ENCODE measurements around the gene METTL27.
A peak's percentile ranks its signal among the peaks of the same experiment; 100 is the strongest.

The METTL27 gene

DNA sequence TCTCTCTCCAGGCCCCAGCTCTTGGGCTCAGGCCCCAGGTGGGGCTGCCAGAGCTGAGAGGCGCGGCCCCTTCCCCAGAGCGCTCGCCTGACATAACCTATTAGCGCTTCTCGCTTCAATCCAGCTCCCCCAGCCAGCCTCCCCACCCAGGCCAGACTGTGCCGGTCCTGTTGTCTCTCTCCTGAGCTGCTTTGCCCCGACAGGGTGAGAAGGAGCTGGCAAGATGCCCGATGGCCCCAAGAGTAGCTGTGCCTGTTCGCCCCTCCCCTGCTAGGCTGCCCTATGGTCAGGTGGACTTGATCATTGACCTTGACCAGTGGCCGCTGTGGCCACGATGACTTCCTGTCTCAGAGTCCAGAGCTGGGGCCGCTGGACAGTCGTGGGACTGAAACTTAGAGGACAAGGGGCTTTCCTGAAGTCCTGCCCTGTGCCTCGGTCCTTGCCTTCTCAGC lies 27.8 kb upstream of the METTL27 start:
- Histone ChIP-seq H4K91ac (ENCODE audit: low read depth, low read length) (no peak overlapping the region), H2AFZ (ENCODE audit: insufficient read depth, low read length, poor library complexity) (peak overlapping the region; percentile 23), H4K12ac (ENCODE audit: low read depth, low read length) (no peak overlapping the region), H3K27me3 (ENCODE audit: insufficient read depth, low read length) (no peaks in the 10 kb centered on the region), H3K27ac (ENCODE audit: low read depth, low read length) (no peak overlapping the region), H3K4me1 (ENCODE audit: control insufficient read depth in 1 of 2, insufficient read depth in 2 of 2, low read length in 2 of 2) (no peaks in the 10 kb centered on the region), H3K9ac (ENCODE audit: low read length) (no peak overlapping the region), H2AK5ac (ENCODE audit: low read length) (no peak overlapping the region), H3K79me1 (ENCODE audit: low read length) (no peaks in the 10 kb centered on the region), H2BK12ac (ENCODE audit: low read length) (no peak overlapping the region), H3K36me3 (ENCODE audit: control insufficient read depth in 1 of 2, insufficient read depth in 2 of 2, low read length in 2 of 2) (no peaks in the 10 kb centered on the region), H2BK120ac (ENCODE audit: insufficient read depth, low read length, poor library complexity) (no peak overlapping the region), H3K14ac (ENCODE audit: low read length) (no peak overlapping the region), H4K8ac (ENCODE audit: low read depth, low read length) (no peak overlapping the region), H2BK5ac (ENCODE audit: low read depth, low read length, poor library complexity) (no peak overlapping the region), H3K4me2 (ENCODE audit: low read length) (no peak overlapping the region), H3K23ac (ENCODE audit: low read length) (no peak overlapping the region), H3K9me3 (ENCODE audit: insufficient read depth, low read depth, low read length) (peaks cover 6% of the 10 kb centered on the region), H3K18ac (ENCODE audit: low read length) (no peak overlapping the region), H3K4ac (ENCODE audit: low read depth, low read length) (no peak overlapping the region), H3K4me3 (ENCODE audit: low read depth, low read length) (no peak overlapping the region), H3K79me2 (ENCODE audit: control insufficient read depth, insufficient read depth, low read length, poor library complexity) (no peaks in the 10 kb centered on the region)
- WGBS (ENCODE audit: extremely low coverage, insufficient coverage, insufficient read length): no CpG with 5 or more reads among the region's 15 CpGs
- no peak for DNase-seq

DNA sequence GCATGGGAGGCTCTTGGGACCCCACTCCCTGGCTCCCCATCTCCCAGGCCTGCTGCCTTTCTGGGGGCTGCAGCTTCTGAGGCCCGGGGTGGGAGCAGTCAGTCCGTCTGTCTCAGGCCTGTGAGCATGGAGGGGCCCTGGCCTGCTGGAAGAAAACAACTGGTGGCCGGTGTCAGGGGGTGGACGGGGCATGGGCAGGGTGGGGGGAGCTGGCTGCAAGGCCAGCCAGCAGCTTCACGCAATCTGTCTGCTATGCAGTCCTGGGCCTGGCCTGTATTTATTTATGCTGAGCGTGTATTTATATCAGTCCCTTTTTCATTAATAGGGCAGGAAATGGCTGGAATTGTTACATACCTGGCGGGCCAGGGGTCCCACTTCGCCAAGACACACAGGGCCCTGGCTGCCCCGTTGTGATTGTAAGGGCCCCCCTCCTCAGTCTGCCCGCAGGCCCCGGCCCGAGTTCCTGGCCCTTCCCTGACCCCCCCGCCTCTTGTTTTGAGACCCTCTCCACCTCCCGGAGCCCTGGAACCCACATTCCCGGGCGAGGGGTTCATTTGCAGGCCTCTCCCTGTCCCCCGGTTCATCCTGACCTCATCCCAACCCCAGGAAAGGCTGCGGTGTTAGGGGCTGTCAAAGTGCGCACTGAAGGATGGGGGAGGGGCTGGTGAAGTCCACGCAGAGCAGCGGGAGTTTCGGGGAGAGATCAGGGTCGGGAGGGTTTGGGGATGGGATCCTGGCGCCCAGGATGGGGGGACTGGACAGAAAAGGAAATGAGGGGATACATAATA lies 26.9 kb upstream of the METTL27 start:
- Histone ChIP-seq H3K27me3 (ENCODE audit: insufficient read depth, low read length) (no peaks in the 10 kb centered on the region), H3K9me3 (ENCODE audit: insufficient read depth, low read depth, low read length) (peaks cover 6% of the 10 kb centered on the region), H3K79me1 (ENCODE audit: low read length) (no peaks in the 10 kb centered on the region), H3K4ac (ENCODE audit: low read depth, low read length) (no peak overlapping the region), H3K27ac (ENCODE audit: low read depth, low read length) (no peak overlapping the region), H3K18ac (ENCODE audit: low read length) (no peak overlapping the region), H3K4me3 (ENCODE audit: low read depth, low read length) (no peak overlapping the region), H3K9ac (ENCODE audit: low read length) (no peak overlapping the region), H2BK12ac (ENCODE audit: low read length) (no peak overlapping the region), H4K12ac (ENCODE audit: low read depth, low read length) (no peak overlapping the region), H3K79me2 (ENCODE audit: control insufficient read depth, insufficient read depth, low read length, poor library complexity) (no peaks in the 10 kb centered on the region), H2AK5ac (ENCODE audit: low read length) (no peak overlapping the region), H2BK5ac (ENCODE audit: low read depth, low read length, poor library complexity) (no peak overlapping the region), H3K23ac (ENCODE audit: low read length) (no peak overlapping the region), H2AFZ (ENCODE audit: insufficient read depth, low read length, poor library complexity) (no peak overlapping the region), H3K4me2 (ENCODE audit: low read length) (no peak overlapping the region), H4K91ac (ENCODE audit: low read depth, low read length) (no peak overlapping the region), H4K8ac (ENCODE audit: low read depth, low read length) (no peak overlapping the region), H3K36me3 (ENCODE audit: control insufficient read depth in 1 of 2, insufficient read depth in 2 of 2, low read length in 2 of 2) (no peaks in the 10 kb centered on the region), H2BK120ac (ENCODE audit: insufficient read depth, low read length, poor library complexity) (no peak overlapping the region), H3K14ac (ENCODE audit: low read length) (no peak overlapping the region), H3K4me1 (ENCODE audit: control insufficient read depth in 1 of 2, insufficient read depth in 2 of 2, low read length in 2 of 2) (no peaks in the 10 kb centered on the region)
- no peak for DNase-seq
- WGBS (ENCODE audit: extremely low coverage, insufficient coverage, insufficient read length): no CpG with 5 or more reads among the region's 24 CpGs

DNA sequence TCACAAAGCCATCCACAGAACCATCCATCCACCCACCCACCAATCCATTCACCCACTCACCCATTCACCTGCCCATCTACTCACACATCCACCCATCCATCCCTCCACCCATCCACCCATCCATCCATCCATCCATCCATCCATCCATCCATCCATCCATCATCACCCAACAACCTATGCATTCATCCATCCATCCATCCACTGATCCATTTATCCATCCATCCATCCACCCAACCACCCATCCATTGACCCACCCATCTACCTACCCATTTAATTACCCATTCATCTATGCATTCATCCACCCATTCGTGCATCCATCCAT lies 24.1 kb upstream of the METTL27 start:
- H3K36me3 ChIP-seq (ENCODE audit: control insufficient read depth in 1 of 2, insufficient read depth in 2 of 2, low read length in 2 of 2): no peaks in the 10 kb centered on the region
- no peaks in the 10 kb centered on the region for H3K27me3 ChIP-seq (ENCODE audit: insufficient read depth, low read length)
- H3K4me2 ChIP-seq (ENCODE audit: low read length): no peak overlapping the region
- H3K18ac ChIP-seq (ENCODE audit: low read length): no peak overlapping the region
- H3K4me3 ChIP-seq (ENCODE audit: low read depth, low read length): no peak overlapping the region
- H2AK5ac ChIP-seq (ENCODE audit: low read length): no peak overlapping the region
- H3K9me3 ChIP-seq (ENCODE audit: insufficient read depth, low read depth, low read length): peaks cover 2% of the 10 kb centered on the region
- H3K14ac ChIP-seq (ENCODE audit: low read length): no peak overlapping the region
- H2AFZ ChIP-seq (ENCODE audit: insufficient read depth, low read length, poor library complexity): no peak overlapping the region
- H4K8ac ChIP-seq (ENCODE audit: low read depth, low read length): no peak overlapping the region
- no peak for DNase-seq
- H3K79me1 ChIP-seq (ENCODE audit: low read length): no peaks in the 10 kb centered on the region
- no peak overlapping the region for H4K12ac ChIP-seq (ENCODE audit: low read depth, low read length)
- H2BK5ac ChIP-seq (ENCODE audit: low read depth, low read length, poor library complexity): no peak overlapping the region
- no peak overlapping the region for H3K4ac ChIP-seq (ENCODE audit: low read depth, low read length)
- H3K9ac ChIP-seq (ENCODE audit: low read length): no peak overlapping the region
- H3K4me1 ChIP-seq (ENCODE audit: control insufficient read depth in 1 of 2, insufficient read depth in 2 of 2, low read length in 2 of 2): no peaks in the 10 kb centered on the region
- no peak overlapping the region for H3K27ac ChIP-seq (ENCODE audit: low read depth, low read length)
- no CpG with 5 or more reads among the region's 1 CpG for WGBS (ENCODE audit: extremely low coverage, insufficient coverage, insufficient read length)
- no peak overlapping the region for H2BK12ac ChIP-seq (ENCODE audit: low read length)
- no peaks in the 10 kb centered on the region for H3K79me2 ChIP-seq (ENCODE audit: control insufficient read depth, insufficient read depth, low read length, poor library complexity)
- no peak overlapping the region for H4K91ac ChIP-seq (ENCODE audit: low read depth, low read length)
- H2BK120ac ChIP-seq (ENCODE audit: insufficient read depth, low read length, poor library complexity): no peak overlapping the region
- no peak overlapping the region for H3K23ac ChIP-seq (ENCODE audit: low read length)

DNA sequence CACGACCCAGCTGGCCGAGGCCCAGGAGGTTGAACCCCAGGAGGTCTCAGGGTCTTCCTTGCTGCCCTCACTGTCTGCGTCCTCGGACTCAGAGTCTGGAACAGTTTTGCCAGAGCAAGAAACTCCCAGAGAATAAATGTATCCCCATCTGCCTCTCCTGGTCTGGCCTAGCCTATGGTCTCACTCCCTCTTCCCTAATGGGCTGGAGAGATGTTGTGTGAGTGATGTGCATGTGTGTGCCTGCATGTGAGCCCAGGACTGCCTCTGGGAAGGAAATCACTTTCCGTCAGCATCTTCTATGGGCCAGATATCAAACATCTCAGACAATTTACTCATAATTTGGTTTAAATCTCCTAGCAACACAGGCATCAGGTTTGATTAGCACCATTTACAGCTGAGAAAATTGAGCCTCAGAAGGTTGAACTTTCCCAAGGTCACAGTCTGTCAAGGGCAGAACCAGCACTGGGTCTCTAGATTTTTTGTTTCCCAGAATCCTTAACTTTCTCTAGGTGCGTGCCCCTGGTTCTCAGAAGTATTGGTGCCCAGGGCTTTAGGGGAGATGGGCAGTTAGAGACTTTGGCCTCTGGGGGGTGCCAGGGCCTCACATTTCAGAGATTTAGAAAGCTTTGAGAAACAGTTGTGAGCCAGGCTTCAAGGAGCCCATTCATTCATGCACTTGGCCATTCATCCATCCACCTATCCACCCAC lies 23.6 kb upstream of the METTL27 start:
- H3K36me3 ChIP-seq (ENCODE audit: control insufficient read depth in 1 of 2, insufficient read depth in 2 of 2, low read length in 2 of 2): no peaks in the 10 kb centered on the region
- H3K27me3 ChIP-seq (ENCODE audit: insufficient read depth, low read length): no peaks in the 10 kb centered on the region
- H4K8ac ChIP-seq (ENCODE audit: low read depth, low read length): no peak overlapping the region
- no peak overlapping the region for H3K14ac ChIP-seq (ENCODE audit: low read length)
- no peaks in the 10 kb centered on the region for H3K4me1 ChIP-seq (ENCODE audit: control insufficient read depth in 1 of 2, insufficient read depth in 2 of 2, low read length in 2 of 2)
- H2BK12ac ChIP-seq (ENCODE audit: low read length): no peak overlapping the region
- no peak overlapping the region for H4K91ac ChIP-seq (ENCODE audit: low read depth, low read length)
- H3K4ac ChIP-seq (ENCODE audit: low read depth, low read length): no peak overlapping the region
- no peak overlapping the region for H3K27ac ChIP-seq (ENCODE audit: low read depth, low read length)
- H2AK5ac ChIP-seq (ENCODE audit: low read length): no peak overlapping the region
- H2AFZ ChIP-seq (ENCODE audit: insufficient read depth, low read length, poor library complexity): no peak overlapping the region
- no peak overlapping the region for H4K12ac ChIP-seq (ENCODE audit: low read depth, low read length)
- no peak overlapping the region for H3K4me2 ChIP-seq (ENCODE audit: low read length)
- no peak overlapping the region for H2BK120ac ChIP-seq (ENCODE audit: insufficient read depth, low read length, poor library complexity)
- H3K23ac ChIP-seq (ENCODE audit: low read length): no peak overlapping the region
- no peak overlapping the region for H2BK5ac ChIP-seq (ENCODE audit: low read depth, low read length, poor library complexity)
- H3K18ac ChIP-seq (ENCODE audit: low read length): no peak overlapping the region
- peaks cover 2% of the 10 kb centered on the region for H3K9me3 ChIP-seq (ENCODE audit: insufficient read depth, low read depth, low read length)
- peak; percentile 44 to 63 for DNase-seq
- H3K79me2 ChIP-seq (ENCODE audit: control insufficient read depth, insufficient read depth, low read length, poor library complexity): no peaks in the 10 kb centered on the region
- WGBS (ENCODE audit: extremely low coverage, insufficient coverage, insufficient read length): no CpG with 5 or more reads among the region's 6 CpGs
- H3K9ac ChIP-seq (ENCODE audit: low read length): no peak overlapping the region
- H3K79me1 ChIP-seq (ENCODE audit: low read length): no peaks in the 10 kb centered on the region
- H3K4me3 ChIP-seq (ENCODE audit: low read depth, low read length): peak overlapping the region; percentile 37
